ENCODE data around the gene AMH. TPM values are rescaled to one million over a fixed set of nuclear protein-coding genes. Genes with fewer than 3 reads are reported as not detected.

Gene AMH
- total RNA-seq, 6 donors from 2014 or later: 1.1 to 6.3 (median 3.2) TPM

DNA sequence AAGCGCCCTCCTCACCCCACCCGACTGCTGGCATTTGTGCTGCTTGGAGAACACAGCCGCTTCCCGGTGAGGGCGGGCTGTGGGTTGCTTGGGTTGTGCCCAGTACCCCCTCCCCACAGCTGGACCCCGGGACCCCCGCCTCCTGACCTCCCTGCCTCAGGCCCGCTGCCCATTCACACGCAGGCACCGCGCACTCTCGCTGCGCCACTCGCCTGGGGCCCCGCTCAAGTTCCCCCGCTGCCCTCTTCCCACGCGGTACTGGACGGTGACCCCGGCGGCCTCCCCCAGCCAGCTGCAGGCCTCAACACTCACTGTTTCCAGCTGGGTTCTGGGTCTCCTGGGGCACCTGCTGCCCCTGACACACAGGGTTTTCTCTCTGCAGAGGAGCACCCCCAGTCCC lies 29.4 kb upstream of the AMH start:
- peak in 1 of 2 donors; percentile 78 for DNase-seq
- no peak for ATAC-seq (ENCODE audit: low FRiP score in 2 of 2)
- H3K36me3 ChIP-seq: peaks cover 22 to 100% (median 94%) of the 10 kb centered on the region in 4 donors

DNA sequence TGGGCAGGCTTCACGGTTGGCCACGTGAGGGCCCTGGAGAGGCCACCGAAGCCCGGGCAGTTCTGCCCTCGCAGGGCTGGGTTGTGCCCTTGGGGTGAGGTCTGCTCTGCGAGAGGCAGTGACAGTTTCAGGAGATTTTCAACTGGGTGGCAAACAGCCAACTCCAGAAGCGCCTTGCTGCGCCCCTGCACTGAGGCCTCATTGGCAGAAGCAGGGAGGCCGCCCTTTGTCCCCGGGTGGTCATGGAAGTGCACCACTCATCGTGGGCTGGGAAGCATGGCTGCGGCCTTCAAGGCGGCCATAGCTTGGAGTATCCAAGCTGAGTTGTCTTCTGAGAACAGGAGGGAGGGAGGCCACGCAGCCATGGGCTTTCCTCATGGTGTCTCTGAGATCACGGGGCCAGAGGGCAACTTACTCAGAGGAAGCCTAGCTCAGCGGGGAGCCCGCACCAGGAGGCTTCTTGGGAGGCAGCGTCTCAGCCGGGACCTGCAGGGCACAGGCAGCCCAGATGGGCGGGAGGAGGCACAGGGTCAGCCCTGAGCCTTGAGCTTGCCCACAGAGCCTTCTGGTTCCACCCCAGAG lies 27.8 kb upstream of the AMH start:
- Histone ChIP-seq H3K4me1 (no peaks in the 10 kb centered on the region), H3K27ac (no peak overlapping the region), H3K4me3 (no peak overlapping the region), H3K9me3 (no peaks in the 10 kb centered on the region), H3K27me3 (no peaks in the 10 kb centered on the region), H3K36me3 (peaks cover 20 to 100% (median 94%) of the 10 kb centered on the region in 4 donors)
- TF ChIP-seq, protein P1, sequence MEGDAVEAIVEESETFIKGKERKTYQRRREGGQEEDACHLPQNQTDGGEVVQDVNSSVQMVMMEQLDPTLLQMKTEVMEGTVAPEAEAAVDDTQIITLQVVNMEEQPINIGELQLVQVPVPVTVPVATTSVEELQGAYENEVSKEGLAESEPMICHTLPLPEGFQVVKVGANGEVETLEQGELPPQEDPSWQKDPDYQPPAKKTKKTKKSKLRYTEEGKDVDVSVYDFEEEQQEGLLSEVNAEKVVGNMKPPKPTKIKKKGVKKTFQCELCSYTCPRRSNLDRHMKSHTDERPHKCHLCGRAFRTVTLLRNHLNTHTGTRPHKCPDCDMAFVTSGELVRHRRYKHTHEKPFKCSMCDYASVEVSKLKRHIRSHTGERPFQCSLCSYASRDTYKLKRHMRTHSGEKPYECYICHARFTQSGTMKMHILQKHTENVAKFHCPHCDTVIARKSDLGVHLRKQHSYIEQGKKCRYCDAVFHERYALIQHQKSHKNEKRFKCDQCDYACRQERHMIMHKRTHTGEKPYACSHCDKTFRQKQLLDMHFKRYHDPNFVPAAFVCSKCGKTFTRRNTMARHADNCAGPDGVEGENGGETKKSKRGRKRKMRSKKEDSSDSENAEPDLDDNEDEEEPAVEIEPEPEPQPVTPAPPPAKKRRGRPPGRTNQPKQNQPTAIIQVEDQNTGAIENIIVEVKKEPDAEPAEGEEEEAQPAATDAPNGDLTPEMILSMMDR (IDR thresholded peaks at IDR 0.05): no peak
- TF ChIP-seq EP300 (IDR thresholded peaks at IDR 0.05): no peak
- TF ChIP-seq POLR2AphosphoS5 (IDR thresholded peaks at IDR 0.05): no peak
- TF ChIP-seq POLR2A (IDR thresholded peaks at IDR 0.05): no peak
- 95 to 100% methylated on average over 5 to 20 of the region's 20 CpGs for WGBS, 2 donors
- ATAC-seq (ENCODE audit: low FRiP score in 2 of 2) (no peak), DNase-seq (peak in 1 of 2 donors; percentile 65)

More for the DNA sequence above, 29.4 kb upstream of the AMH start:
- Histone ChIP-seq H3K27me3 (no peaks in the 10 kb centered on the region), H3K27ac (no peak overlapping the region), H3K9me3 (no peaks in the 10 kb centered on the region), H3K4me1 (no peaks in the 10 kb centered on the region), H3K4me3 (no peak overlapping the region)
- WGBS, 2 donors: 94 to 98% methylated on average over 14 to 15 of the region's 21 CpGs
- TF ChIP-seq POLR2A (IDR thresholded peaks at IDR 0.05): no peak
- TF ChIP-seq EP300 (IDR thresholded peaks at IDR 0.05): no peak
- TF ChIP-seq, protein P1 (IDR thresholded peaks at IDR 0.05): no peak
- TF ChIP-seq POLR2AphosphoS5 (IDR thresholded peaks at IDR 0.05): no peak

DNA sequence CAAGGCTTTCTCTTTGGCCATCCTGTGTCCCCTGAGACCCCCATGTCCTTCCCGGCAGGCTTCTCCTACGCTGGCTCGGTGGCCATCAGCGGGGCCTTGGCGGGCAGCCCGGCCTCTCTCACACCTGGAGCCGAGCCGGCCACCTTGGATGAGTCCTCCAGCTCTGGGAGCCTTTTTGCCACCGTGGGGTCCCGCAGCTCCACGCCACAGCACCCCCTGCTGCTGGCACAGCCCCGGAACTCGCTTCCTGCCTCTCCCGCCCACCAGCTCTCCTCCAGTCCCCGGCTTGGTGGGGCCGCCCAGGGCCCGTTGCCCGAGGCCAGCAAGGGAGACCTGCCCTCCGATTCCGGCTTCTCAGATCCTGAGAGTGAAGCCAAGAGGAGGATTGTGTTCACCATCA lies 27.2 kb upstream of the AMH start:
- Histone ChIP-seq H3K9me3 (no peaks in the 10 kb centered on the region), H3K4me3 (no peak overlapping the region), H3K27ac (no peak overlapping the region), H3K4me1 (no peaks in the 10 kb centered on the region), H3K36me3 (peaks cover 24 to 100% (median 94%) of the 10 kb centered on the region in 4 donors), H3K27me3 (no peaks in the 10 kb centered on the region)
- TF ChIP-seq POLR2AphosphoS5 (IDR thresholded peaks at IDR 0.05) (no peak), POLR2A (IDR thresholded peaks at IDR 0.05) (no peak), EP300 (IDR thresholded peaks at IDR 0.05) (no peak)
- TF ChIP-seq, protein P1 (IDR thresholded peaks at IDR 0.05): peak in 2 of 6 experiments; percentile 11 to 20
- 94 to 95% methylated on average over 20 of the region's 20 CpGs for WGBS, 2 donors
- DNase-seq: peak in 1 of 2 donors; percentile 81
- ATAC-seq (ENCODE audit: low FRiP score in 2 of 2): no peak

DNA sequence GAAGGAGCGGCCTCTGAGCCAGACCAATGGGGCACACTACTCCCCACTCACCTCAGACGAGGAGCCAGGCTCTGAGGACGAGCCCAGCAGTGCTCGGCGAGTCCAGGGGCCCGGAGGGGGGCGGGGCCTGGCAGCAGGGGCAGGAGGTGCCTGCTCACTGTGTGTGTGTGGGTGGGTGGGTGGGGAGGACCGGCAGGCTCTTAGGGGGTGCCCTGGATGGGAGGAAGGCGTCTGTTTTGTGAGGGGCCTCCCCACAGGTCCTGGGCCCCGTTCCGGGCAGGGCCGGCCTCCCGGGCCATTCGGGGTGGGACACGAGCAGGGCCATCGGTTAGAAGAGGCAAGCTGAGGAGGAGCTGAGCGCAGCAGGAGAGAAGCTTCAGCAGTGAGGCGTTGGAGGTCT lies 25.7 kb upstream of the AMH start:
- WGBS, 2 donors: 91 to 94% methylated on average over 9 to 13 of the region's 18 CpGs

More for the DNA sequence above, 25.7 kb upstream of the AMH start:
- Histone ChIP-seq H3K4me1 (no peaks in the 10 kb centered on the region), H3K27ac (no peak overlapping the region), H3K36me3 (peaks cover 30 to 100% (median 94%) of the 10 kb centered on the region in 4 donors), H3K9me3 (no peaks in the 10 kb centered on the region), H3K4me3 (no peak overlapping the region), H3K27me3 (no peaks in the 10 kb centered on the region)
- TF ChIP-seq POLR2AphosphoS5 (IDR thresholded peaks at IDR 0.05): no peak
- no peak for TF ChIP-seq POLR2A (IDR thresholded peaks at IDR 0.05)
- TF ChIP-seq, protein P1 (IDR thresholded peaks at IDR 0.05): no peak
- no peak for TF ChIP-seq EP300 (IDR thresholded peaks at IDR 0.05)
- peak in 1 of 2 donors; percentile 79 for DNase-seq
- ATAC-seq (ENCODE audit: low FRiP score in 2 of 2): no peak

Data from upper lobe of left lung (tissue), 6 donors.